K562 (cell line): ENCODE measurements around the gene KITLG.

ENCODE experiments used
- NFYB ChIP-seq: IDR thresholded peaks from 2 replicates; pipeline ENCODE4 v1.6.1; 2011; ENCODE audit warnings: mild to moderate bottlenecking, moderate library complexity; ENCODE audit not compliant: insufficient read length; ENCODE audit errors: extremely low read depth
- SIX5 ChIP-seq, 2 experiments: IDR thresholded peaks; 2 replicates each; pipeline ENCODE4 v1.6.1; 2011; ENCODE audit warnings: low read length in 2 of 2, borderline replicate concordance in 1 of 2, low read depth in 1 of 2, mild to moderate bottlenecking in 1 of 2, moderate library complexity in 1 of 2; ENCODE audit not compliant: insufficient read depth in 1 of 2
- TAF15 ChIP-seq: fragments of 200-400 bp; formaldehyde crosslinking; IDR thresholded peaks from 2 replicates; pipeline ENCODE4 v1.6.1; 2017; ENCODE audit warnings: mild to moderate bottlenecking, low read depth, low read length, moderate library complexity
- TF ChIP-seq, protein P1 (sequence below), 3 experiments: IDR thresholded peaks in 2 of 3; conservative IDR thresholded peaks in 1 of 3; 2 replicates each; pipeline ENCODE4 v1.5.1; 2011 to 2012; ENCODE audit warnings: low read length in 3 of 3, mild to moderate bottlenecking in 3 of 3, control low read depth in 2 of 3, improper control_type of control experiment in 1 of 3, inconsistent platforms in 1 of 3, low read depth in 1 of 3, mixed read lengths in 1 of 3, moderate library complexity in 1 of 3; ENCODE audit not compliant: insufficient read depth in 2 of 3

- no peak for TF ChIP-seq SIX5 (IDR thresholded peaks at IDR 0.05; ENCODE audit: borderline replicate concordance in 1 of 2, insufficient read depth in 1 of 2, low read depth in 1 of 2, low read length in 2 of 2)
- no peak for TF ChIP-seq NFYB
- TF ChIP-seq TAF15 = no peak
- TF ChIP-seq, protein P1, sequence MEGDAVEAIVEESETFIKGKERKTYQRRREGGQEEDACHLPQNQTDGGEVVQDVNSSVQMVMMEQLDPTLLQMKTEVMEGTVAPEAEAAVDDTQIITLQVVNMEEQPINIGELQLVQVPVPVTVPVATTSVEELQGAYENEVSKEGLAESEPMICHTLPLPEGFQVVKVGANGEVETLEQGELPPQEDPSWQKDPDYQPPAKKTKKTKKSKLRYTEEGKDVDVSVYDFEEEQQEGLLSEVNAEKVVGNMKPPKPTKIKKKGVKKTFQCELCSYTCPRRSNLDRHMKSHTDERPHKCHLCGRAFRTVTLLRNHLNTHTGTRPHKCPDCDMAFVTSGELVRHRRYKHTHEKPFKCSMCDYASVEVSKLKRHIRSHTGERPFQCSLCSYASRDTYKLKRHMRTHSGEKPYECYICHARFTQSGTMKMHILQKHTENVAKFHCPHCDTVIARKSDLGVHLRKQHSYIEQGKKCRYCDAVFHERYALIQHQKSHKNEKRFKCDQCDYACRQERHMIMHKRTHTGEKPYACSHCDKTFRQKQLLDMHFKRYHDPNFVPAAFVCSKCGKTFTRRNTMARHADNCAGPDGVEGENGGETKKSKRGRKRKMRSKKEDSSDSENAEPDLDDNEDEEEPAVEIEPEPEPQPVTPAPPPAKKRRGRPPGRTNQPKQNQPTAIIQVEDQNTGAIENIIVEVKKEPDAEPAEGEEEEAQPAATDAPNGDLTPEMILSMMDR (IDR thresholded peaks at IDR 0.05 in 2 of 3, conservative IDR thresholded peaks at IDR 0.05 in 1 of 3; ENCODE audit: insufficient read depth in 2 of 3, low read depth in 1 of 3, low read length in 3 of 3) = no peak
These were observed 45.1 kb upstream of the KITLG start for GRCh38 chr12:88625356-88625755.
